Measurements from ENCODE around the gene FLOT2.
A peak's percentile ranks its signal among the peaks of the same experiment; 100 is the strongest.
"Not testable (repeated sequence)": the region's sequence is repeated elsewhere in the genome, so short reads cannot be mapped to it uniquely, and the experiment has no call there.

FLOT2 gene

DNA sequence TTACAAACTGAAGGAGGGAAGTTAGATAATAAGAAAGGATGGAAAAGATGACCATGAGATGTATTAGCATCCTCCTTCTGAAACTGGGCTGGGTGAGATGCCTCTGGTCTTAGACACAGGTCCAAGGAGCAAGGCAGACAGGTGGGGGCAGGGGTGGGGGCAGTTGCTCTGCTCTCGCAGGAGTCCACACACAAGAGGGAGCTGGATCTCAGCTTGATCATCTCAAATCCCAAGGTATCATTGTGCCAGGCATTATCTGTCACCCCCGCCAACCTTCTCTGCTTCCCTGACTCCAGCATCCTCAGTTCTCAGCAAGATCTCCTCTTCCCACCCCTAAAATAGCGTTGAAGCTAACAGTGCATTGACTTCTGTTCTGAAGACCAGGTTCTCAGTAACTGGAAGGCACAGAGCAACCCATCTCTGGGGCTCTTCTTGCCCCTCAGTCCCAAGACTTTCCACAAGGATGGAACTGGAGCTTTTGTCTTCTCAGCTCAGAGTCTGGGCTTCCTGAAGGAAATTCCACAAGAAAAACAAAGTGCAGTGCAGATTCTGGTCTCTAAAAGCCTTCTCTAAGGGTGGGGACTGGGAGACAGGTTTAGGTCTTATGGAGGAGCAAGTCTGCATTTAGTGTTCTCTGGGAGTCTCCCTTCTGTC lies 1.6 kb downstream of the FLOT2 start:
- no peak for DNase-seq

DNA sequence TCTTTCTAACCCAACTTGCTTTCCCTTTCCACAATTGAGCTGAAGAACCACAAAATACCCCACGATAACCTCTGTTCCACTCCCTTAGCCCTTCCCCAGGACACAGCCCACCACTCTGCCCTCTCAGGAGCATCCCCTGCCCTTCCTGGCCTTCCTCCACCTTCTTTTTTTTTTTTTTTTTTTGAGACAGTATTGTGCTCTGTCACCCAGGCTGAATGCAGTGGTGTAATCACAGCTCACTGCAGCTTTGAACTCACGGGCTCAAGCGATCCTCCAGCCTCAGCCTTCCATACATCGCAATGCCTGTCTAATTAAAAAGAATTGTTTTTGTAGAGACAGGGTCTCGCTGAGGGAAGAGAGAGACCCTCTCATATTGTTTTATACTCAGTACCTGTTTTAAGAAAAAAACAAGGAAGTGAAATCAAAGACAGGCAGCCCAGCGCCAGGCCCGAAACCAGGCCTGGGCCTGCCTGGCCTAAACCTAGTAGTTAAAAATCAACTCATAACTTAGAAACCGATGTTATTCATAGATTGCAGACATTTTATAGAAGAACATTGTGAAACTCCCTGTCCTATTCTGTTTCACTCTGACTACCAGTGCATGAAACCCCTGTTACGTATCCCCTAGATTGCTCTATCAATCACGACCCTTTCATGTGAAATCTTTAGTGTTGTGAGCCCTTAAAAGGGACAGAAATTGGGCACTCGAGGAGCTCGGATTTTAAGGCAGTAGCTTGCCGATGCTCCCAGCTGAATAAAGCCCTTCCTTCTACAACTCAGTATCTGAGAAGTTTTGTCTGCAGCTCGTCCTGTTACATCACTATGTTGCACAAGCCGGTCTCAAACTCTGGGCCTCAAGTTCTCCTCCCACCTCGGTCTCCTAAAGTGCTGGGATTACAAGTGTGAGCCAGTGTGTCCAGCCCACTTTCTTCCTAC lies 4.0 kb downstream of the FLOT2 start:
- peak; percentile 57 to 66 for DNase-seq

DNA sequence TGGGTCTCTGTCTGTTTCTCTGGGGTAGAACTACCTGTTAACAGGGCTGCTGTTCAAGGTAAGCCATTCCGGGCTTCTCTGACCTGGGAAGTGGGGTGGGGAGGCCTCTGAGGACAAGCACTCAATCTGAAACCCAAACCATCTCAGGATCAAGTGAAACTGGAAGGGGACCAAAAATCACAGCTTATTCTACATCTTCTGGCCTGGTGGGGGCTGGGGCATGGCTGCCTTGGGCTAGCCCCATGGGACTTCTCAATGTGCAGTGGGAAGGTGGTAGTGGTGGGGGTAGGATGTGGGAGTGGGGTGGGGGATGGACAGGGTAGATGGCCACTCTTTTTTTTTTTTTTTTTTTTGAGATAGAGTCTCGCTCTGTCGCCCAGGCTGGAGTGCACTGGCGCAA lies 5.5 kb downstream of the FLOT2 start:
- DNase-seq: no peak

DNA sequence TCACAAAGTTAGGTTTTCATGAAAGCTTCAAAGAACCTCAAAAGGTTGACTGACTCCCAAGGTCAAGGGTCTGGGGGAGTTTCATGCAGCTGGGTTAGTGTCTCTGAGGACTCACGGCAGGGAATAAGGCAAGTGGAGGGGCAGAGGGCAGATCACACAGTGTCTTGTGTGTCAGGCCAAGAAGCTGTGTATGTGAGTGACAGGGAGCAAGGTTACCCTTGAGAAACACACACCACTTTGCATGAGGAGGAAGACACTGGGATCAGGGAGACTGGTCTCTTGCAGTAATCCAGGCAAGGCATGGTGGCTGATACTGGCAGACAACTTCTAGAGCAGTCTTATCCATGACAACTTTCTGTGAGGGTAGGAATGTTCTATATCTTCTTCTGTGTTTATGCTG lies 6.3 kb downstream of the FLOT2 start:
- DNase-seq: no peak

DNA sequence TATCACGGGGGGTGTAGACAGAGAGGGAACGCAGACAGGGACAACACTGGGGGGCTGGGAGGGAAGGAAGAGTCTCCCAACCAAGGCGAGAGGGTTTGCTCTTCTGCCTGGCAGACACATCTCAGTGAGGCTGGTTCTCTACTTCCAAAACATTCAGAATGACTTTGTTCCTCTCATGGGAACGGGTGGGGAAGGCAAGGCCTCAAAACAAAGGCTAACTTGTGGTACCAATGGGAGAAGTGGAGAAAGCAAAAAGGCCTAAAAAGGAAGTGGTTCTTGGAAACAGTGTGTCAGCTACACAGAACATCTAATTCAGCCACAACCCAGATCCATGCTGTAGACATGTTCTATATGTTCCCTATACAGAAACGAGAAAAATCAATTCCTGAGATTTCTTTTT lies 7.5 kb downstream of the FLOT2 start:
- no peak for DNase-seq

DNA sequence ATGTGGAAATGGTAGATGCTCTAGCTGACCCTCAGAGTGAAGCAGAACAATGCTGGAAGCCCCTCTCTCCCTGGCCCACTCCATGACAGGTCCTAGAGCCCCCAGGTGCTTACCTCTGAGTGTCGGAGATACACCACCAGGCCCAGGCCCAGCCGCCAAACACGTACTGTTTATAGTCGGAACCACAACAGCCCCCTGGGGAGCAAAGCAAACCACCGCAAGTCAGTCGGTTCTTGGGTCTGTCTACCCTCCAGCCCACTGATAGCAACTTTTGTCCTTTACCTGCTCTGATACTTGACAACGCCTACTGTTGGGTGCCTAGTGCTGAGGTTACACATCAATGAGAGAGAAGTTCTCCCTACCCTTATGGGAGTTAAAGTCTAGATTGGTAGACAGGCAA lies 8.7 kb downstream of the FLOT2 start:
- no peak for DNase-seq

DNA sequence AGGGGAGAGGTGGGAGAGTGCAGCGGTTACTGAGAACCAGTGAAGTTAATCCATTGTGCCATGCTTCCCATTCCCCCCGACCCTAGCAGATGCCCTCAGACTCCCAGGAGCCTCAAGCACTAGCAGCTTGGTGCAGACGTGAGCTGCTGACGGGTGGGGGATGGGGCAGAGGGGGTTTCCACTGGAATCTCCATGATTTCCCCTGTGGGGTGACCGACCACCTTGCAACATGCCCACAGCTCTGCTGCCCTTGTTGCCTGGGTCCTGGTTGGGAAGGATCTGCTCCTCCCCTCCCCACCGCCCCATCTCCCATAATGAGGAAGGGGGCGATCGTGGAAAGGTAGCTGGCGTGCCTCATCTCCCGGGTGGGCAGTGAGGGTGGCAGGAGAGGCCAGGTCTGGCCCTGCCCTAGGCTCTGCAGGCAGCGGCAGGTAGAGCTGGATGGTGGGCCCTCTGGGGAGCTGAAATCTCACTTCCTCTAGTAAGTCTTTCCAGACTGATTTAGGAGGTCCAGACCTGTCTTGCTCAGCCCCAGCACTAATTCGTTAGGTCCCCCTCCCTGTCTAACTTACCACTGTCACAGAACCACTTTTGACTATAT lies 9.6 kb downstream of the FLOT2 start:
- DNase-seq: no peak

DNA sequence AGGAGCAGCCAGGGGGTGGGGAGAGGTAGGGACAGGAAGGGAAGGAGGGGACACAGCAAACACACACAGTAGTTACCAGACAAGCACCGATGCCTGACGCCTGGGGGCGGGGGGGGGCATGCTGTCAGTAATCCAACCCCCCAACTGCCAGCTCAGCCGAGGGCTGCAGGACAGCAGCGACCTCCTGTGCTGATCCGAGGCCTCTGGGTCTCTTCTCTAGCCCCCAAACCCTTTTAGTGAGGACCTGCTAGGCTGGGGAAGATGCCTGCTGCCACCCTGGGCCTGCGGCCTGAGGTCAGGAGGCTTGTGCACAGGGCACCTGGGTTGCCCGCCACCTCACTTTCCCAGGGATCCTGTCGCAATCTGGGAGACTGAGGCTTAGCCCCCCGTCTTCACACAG lies 11.6 kb downstream of the FLOT2 start:
- no peak for DNase-seq

DNA sequence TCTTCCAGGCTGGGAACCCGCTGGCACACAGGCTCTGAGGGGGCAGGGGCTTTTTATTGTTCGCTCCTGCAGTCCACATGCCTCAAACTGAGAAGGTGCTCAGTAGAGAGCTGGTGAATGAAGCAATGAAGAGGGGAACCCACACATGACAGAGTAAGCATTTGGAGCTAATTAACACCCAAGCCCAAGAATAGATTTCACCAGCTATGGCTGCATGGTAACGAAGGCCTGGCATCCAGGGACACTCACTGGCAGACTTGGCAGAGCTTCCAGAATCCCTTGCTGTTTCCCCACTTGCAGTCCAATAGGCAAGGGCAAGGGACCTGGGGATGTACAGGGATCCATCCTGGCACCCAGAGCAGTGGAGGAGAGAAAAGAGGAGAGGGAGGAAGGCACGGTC lies 12.2 kb downstream of the FLOT2 start:
- DNase-seq: no peak

DNA sequence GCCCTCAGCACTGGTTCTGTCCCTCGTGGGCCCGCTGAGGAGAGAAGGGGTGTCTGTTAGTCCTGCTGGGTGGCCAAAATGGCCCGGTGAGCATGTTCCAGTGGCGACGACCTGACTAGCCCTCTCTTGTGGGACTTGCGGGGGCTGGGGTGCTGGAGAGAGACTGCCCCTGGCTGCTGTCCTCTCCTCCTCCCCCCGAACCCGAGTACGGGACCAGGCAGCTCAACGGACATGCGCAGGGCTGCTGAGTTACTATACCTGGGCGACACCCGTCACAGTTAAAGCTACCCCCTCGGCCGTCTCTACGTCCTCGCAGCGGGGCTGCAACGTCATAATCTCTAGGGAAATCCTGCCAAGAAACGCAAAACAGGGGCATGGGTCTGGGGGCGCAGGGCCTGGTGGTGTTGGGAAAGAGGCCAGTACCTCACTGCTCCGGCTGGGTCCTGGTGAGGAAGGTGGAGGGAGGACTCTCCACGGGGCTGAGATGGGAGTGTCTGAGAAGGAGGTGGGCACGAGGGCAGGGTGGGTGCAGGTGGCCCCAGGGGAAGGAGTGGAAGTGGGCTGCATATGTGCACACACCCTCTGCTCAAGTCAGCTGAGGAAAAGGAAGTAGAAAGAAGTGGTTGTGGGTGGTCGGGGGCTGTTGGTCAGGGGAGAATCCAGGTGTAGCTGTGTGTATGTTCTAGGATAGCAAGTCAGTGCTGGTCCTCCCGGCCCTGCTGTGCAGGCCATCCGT lies 13.4 kb downstream of the FLOT2 start:
- no peak for DNase-seq

DNA sequence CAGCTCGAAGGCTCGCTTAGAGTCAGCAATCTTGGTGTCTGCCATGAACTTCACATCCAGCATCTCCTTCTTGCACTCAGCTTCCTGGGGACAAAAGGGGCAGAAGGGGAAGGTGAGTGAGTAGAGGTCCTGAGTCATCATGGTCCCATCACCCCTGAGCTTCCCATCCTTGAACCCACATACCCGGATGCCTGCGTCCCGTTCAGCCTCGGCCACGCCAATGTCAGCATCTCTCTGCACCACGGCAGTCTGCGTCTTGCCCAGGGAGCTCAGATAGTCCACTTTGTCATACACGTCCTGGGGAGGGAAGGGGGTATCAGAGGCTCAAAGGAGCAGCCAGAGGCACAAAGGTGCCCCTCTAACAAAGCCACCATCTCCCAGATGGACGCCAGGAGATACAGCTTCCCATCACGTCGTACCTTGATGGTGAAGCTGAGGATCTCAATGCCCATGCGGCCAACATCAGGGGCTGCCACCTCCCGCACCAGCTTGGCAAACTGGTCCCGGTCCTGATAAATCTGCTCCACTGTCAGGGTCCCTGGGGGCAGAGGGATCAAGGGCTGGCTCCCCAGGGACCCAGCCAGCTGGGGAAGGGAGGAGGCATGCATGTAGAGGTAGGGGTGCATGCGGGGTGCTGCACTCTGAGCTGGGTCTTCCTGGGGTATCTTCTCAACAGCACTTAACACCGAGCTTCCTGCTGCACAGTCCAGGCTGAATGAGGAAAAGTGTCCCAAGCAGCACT lies 15.2 kb downstream of the FLOT2 start:
- DNase-seq: no peak

DNA sequence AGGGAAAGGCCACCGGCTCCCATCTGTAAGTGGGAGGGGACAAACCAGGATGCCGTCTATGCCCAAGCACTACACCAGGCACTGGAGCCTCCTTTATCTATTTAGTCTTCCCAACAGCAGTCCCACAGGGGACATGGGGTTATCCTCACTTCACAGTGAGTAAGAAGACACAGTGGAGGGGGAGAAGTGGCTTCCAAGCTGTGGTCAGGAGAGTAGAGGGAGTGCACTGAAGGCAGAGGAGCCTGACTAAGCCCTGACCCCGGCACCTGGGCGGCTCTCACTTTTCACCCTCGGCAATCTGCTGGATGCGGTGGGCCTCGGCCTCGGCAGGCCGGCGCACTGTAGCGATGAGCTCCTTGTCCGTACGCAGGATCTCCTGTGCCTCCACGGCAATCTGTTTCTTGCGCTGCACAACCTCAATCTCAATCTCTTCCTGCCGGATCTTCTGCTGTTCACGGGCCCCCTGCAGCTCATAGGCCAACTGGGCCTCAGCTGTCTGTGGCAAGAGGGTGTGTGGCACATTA lies 15.9 kb downstream of the FLOT2 start:
- no peak for DNase-seq

DNA sequence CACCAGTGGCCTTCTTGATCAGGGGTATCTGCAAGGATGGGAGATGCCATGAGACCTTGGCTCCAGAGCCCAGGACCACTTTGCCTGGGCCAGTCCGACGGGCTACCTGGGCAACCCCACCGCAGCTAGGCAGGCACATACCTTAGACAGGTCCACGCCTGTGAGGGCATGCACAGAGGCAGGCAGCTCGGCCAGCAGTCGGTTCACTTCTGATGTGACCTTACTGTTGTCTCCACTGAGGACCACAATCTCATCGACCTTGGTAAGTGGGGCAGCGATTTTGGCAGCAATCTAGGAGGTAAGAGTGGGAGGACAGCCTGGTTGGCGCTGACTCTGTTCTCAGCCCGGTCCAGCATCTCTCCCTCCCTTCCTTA lies 17.0 kb downstream of the FLOT2 start:
- DNase-seq: no peak

DNA sequence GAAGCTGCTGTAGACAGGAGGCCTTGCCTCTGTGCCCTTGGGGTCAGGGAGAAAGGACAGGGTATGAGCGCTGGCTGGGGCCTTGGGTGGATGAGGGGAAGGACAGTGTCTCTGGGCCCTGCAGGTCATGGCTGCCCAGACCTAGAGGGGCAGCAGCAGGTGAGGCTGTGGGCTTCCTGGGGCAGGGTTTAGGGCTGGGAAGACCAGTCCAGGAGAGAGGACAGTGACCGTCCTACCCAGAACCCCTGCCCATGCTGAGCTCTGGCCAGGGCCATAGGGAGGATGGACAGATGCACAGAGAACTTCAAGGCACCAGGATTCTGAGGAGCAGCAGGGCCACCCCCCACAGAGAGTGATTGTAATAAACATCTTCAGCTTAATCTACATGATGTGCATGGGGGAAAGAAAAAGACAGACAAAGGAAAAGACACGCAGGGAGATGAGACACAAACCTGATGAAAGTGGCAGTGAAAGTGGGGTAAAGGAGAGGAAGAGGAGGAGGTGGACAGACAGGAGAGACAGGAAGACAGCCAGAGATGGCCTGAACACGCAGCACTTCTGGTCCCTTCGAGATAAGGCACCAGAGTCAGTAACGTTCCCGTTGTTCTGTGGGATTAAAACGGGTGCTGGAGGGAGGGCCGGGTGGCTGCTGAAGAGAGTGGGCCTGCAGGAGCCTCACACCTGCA lies 17.5 kb downstream of the FLOT2 start:
- no peak for DNase-seq

DNA sequence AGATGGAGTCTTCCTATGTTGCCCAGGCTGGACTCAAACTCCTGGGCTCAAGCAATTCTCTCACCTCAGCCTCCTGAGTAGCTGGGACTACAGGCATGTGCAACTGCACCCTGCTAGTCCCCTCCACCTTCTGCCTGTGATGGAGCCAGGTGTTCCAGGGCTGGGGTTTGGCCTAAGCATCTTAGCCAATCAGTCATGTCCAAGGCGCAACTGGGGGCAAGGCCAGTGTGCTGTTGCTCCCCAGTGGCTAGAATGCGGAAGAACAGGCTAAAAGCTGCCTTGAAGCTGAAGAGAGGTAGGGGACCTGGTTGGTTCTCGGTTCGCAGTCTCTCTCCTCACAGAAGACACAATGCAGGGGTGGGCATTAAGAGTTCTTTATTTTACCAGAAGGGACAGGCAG lies 18.6 kb downstream of the FLOT2 start:
- no peak for DNase-seq

DNA sequence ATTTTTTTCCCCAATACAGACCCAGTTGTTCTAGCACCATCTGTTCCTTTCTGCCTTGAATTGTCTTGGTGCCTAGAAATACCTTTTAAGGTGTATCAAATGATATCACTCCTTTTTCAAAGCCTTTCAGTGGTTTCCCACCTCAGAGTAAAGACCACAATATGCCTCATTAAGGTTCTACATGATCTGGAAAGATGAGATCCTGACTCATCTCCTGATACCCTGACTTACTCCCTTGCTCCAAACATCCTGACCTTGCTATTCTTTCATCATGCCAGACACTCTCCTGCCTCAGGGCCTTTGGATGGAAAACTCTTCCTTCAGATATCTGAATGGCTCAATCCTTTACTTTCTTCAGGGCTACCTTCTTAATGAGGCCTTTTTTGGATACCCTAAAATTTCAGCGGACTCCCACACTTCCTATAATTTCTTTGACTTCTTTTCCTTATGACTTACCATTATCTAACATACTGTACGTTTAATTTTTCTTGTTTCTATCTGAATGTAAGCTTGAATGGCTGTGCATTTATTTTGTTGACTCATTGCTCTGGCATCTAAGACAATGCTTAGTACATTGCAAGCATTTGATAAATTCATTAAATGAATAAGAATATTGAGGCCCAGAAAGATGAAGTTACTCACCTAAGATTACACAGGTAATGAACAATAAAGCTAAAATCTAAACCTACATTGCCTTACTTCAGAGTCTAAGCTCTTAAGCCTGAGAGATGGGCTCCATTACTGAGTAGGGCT lies 19.2 kb downstream of the FLOT2 start:
- no peak for DNase-seq

DNA sequence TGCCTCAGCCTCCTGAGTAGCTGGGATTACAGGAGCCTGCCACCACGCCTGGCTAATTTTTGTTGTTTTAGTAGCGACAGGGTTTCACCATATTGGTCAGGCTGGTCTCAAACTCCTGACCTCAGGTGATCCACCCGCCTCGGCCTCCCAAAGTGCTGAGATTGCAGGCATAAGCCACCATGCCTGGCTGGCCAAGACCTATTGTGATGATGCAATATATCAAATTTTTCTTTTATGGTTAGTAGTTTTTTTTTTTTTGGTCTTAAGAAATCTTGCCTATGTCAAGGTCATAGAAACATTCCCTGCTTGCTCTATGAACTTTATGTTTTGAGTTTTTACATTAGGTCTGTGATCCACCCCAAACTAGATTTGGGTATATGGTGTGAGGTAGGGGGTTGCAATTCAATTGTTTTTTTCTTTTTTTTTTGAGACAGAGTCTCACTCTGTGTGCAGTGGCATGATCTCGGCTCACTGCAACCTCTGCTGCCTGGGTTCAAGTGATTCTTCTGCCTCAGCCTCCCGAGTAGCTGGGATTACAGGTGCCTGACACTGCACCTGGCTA lies 20.3 kb downstream of the FLOT2 start:
- not testable (repeated sequence) for DNase-seq

DNA sequence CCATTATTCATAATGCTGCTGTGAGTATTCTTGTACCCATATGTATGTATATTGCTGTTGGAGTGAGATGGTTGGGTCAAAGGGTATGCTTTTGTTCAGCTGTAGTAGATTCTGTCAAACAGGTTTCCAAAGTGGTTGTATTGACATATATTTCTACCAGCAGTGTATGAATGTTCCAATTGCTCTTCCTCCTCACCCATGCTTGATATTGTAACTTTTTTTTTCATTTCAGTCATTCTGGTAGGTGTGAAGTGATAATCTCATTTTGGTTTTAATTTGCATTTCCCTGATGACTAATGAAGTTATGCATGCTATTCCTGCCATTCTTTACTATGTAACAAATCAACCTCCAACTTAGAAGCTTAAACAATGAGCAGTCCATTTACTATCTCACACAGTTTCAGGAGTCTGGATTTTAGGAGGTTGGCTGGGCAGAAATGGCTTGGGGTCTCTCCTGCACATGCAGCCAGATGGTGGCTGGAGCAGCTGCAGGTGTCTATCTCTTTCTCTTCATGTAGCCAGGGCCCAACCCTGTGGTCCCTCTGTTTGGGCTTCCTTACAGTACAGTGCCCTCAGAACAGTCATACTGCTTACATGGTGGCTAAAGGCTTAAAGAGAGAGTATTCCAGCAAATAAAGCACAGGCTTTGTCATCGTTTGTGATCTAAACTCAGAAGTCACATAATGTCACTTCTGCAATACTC lies 21.5 kb downstream of the FLOT2 start:
- DNase-seq: peak; percentile 56 to 62

DNA sequence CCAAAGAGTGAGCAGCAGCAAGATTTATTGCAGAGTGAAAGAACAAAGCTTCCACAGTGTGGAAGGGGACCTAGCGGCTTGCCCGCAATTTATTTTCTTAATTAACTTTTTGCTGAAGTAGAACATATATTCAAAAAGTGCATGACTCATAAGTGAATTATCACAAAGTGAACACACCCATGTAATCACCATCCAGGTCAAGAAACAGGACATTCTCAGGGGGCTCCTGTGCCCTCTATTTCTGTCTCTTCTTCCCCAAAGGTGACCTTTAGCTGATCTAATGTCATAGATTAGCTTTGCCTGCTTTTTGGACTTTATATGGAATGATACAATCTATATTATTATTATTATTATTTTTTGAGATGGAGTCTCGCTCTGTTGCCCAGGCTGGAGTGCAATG lies 22.8 kb downstream of the FLOT2 start:
- no peak for DNase-seq

DNA sequence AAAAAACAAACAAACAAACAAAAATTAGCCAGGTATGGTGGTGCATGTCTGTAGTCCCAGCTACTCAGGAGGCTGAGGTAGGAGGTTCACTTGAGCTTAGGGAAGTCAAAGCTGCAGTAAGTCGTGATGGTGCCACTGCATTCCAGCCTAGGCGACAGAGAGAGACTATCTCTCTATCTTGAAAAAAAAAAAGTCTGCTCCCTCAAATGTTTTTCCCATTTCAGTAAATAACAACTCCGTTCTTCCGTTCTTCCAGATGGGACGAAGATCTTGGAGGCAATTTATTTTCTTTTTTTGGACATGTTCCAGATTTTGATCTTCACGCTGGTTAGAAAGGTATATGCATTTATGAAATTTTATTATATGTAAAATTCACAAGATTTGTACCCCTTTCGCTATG lies 23.7 kb downstream of the FLOT2 start:
- DNase-seq: no peak

All from activated T-cell treated with anti-CD3 and anti-CD28 coated beads, Interleukin-2, amount 50 U/mL, for 48 hours (primary cell).